GM18502 (cell line): Measurements from ENCODE around the gene LDLR.
"Not testable (repeated sequence)": the region's sequence is repeated elsewhere in the genome, so short reads cannot be mapped to it uniquely, and the experiment has no call there.

Source experiments
- ATAC-seq: cut with Tn5 transposase; IDR thresholded peaks from one replicate; pipeline ENCODE4 v1.9.1; 2021; ENCODE audit warnings: mild to moderate bottlenecking; ENCODE audit not compliant: unreplicated experiment, poor library complexity

The LDLR gene

GRCh38 chr19:11137542-11138384, 48.5 kb downstream of the LDLR start:
- no peak for ATAC-seq

GRCh38 chr19:11138601-11139300, 49.5 kb downstream of the LDLR start:
- ATAC-seq, result no peak

GRCh38 chr19:11140023-11140538, 50.8 kb downstream of the LDLR start:
- ATAC-seq, result not testable (repeated sequence)

GRCh38 chr19:11140896-11141295, 51.6 kb downstream of the LDLR start:
- no peak for ATAC-seq

- ATAC-seq, result no peak
Measured at GRCh38 chr19:11141937-11142527, 52.8 kb downstream of the LDLR start.

GRCh38 chr19:11142528-11143171, 53.4 kb downstream of the LDLR start:
- no peak for ATAC-seq

- ATAC-seq, result no peak
Measured at GRCh38 chr19:11145536-11145924, 56.3 kb downstream of the LDLR start.

- no peak for ATAC-seq
Measured at GRCh38 chr19:11148001-11148400, 58.7 kb downstream of the LDLR start.

- ATAC-seq, result no peak
Measured at GRCh38 chr19:11151181-11151580, 61.9 kb downstream of the LDLR start.

- ATAC-seq, result no peak
Measured at GRCh38 chr19:11152318-11153062, 63.2 kb downstream of the LDLR start.

- no peak for ATAC-seq
Measured at GRCh38 chr19:11154683-11155047, 65.4 kb downstream of the LDLR start.

- ATAC-seq, result peak; percentile 94
Measured at GRCh38 chr19:11155373-11156120, 66.3 kb downstream of the LDLR start, which contains the start of gene SPC24. TSS of gene SPC24 (minus strand) at chr19:11155782. CDS start at chr19:11155776, 6 bp downstream.

GRCh38 chr19:11159598-11160439, 70.6 kb downstream of the LDLR start:
- ATAC-seq, result no peak

- ATAC-seq, result not testable (repeated sequence)
Measured at GRCh38 chr19:11160440-11160768, 71.1 kb downstream of the LDLR start.

- no peak for ATAC-seq
Measured at GRCh38 chr19:11164296-11164695, 75.0 kb downstream of the LDLR start.

GRCh38 chr19:11164879-11165406, 75.7 kb downstream of the LDLR start:
- ATAC-seq, result no peak

- no peak for ATAC-seq
Measured at GRCh38 chr19:11165486-11166030, 76.3 kb downstream of the LDLR start.
